HFFc6 (cell line): ENCODE data around the gene UEVLD. TPM values are rescaled to one million over a fixed set of nuclear protein-coding genes. Genes with fewer than 3 reads are reported as not detected.

Source experiments
- DNase-seq: peaks from one replicate; pipeline ENCODE4 v3.0.0-alpha.2; 2018
- H3K27ac Mint-ChIP-seq: 2 replicates; pipeline ENCODE4 v1.8.0; 2020; ENCODE audit warnings: mild to moderate bottlenecking, mixed read lengths
- H3K27me3 Mint-ChIP-seq: 2 replicates; pipeline ENCODE4 v1.8.0; 2021; ENCODE audit warnings: mild to moderate bottlenecking, moderate library complexity, mixed read lengths; ENCODE audit not compliant: insufficient read depth
- H3K36me3 Mint-ChIP-seq: 2 replicates; pipeline ENCODE4 v1.8.0; 2021; ENCODE audit warnings: low read depth, mixed read lengths
- H3K4me1 Mint-ChIP-seq: 2 replicates; pipeline ENCODE4 v1.8.0; 2020; ENCODE audit warnings: low read depth, mixed read lengths
- H3K4me3 Mint-ChIP-seq: 2 replicates; pipeline ENCODE4 v1.8.0; 2020; ENCODE audit warnings: mild to moderate bottlenecking, moderate library complexity, mixed read lengths
- H3K9me3 Mint-ChIP-seq: 2 replicates; pipeline ENCODE4 v1.8.0; 2020; ENCODE audit warnings: mild to moderate bottlenecking, mixed read lengths
- CTCF ChIP-seq: fragments of 200-600 bp; sonication (generic); IDR thresholded peaks from 2 replicates; pipeline ENCODE4 v1.5.0; 2021; ENCODE audit warnings: antibody characterized with exemption, mild to moderate bottlenecking
- total RNA-seq, 6 experiments: library from RNA; stranded (reverse); fragmentation: NEBNext Ultra II Directional; extraction: Animal tissue kit (Norgen Biotek cat#: 25700); gene quantifications; 2 replicates in 1 of 6; 3 replicates in 5 of 6; pipeline ENCODE4 v1.2.3, GENCODE V29; 2021

UEVLD gene
- total RNA-seq, 6 experiments from 2014 or later: 20.0 to 29.0 (median 24.4) TPM

- Mint-ChIP-seq H3K4me3 (no peak overlapping the region), H3K4me1 (peaks cover 5% of the 10 kb centered on the region; the same call in 1 of the 2 replicates), H3K9me3 (no peaks in the 10 kb centered on the region), H3K36me3 (no peaks in the 10 kb centered on the region; the same call in 1 of the 2 replicates), H3K27ac (no peak overlapping the region), H3K27me3 (no peaks in the 10 kb centered on the region)
- DNase-seq: no peak
- TF ChIP-seq CTCF: no peak
Observed at GRCh38 chr11:18534245-18534644, 54.3 kb downstream of the UEVLD start.

- H3K4me3 Mint-ChIP-seq: no peak overlapping the region
- H3K27me3 Mint-ChIP-seq: no peaks in the 10 kb centered on the region
- H3K27ac Mint-ChIP-seq: no peak overlapping the region
- no peaks in the 10 kb centered on the region for H3K9me3 Mint-ChIP-seq
- peaks cover 5% of the 10 kb centered on the region; the same call in 1 of the 2 replicates for H3K36me3 Mint-ChIP-seq
- DNase-seq: no peak
- TF ChIP-seq CTCF: no peak
- peaks cover 10% of the 10 kb centered on the region; the same call in 1 of the 2 replicates for H3K4me1 Mint-ChIP-seq
Observed at GRCh38 chr11:18533365-18533764, 55.2 kb downstream of the UEVLD start.

GRCh38 chr11:18527512-18527911, 61.0 kb downstream of the UEVLD start:
- H3K4me3 Mint-ChIP-seq: peak overlapping the region; percentile 98
- peaks cover 15% of the 10 kb centered on the region; the same call in 1 of the 2 replicates for H3K36me3 Mint-ChIP-seq
- peak; percentile 83 for DNase-seq
- TF ChIP-seq CTCF: no peak
- peak overlapping the region; percentile 99 for H3K27ac Mint-ChIP-seq
- peaks cover 3% of the 10 kb centered on the region for H3K27me3 Mint-ChIP-seq
- peaks cover 29% of the 10 kb centered on the region for H3K4me1 Mint-ChIP-seq
- H3K9me3 Mint-ChIP-seq: no peaks in the 10 kb centered on the region

- H3K27ac Mint-ChIP-seq: peak within 1 kb of the TSS; percentile 99
- TF ChIP-seq CTCF: no peak
- peak; percentile 92 for DNase-seq
- peaks cover 33% of the 10 kb centered on the region for H3K4me1 Mint-ChIP-seq
- no peaks in the 10 kb centered on the region for H3K9me3 Mint-ChIP-seq
- H3K4me3 Mint-ChIP-seq: peak within 1 kb of the TSS; percentile 98
- H3K27me3 Mint-ChIP-seq: peaks cover 3% of the 10 kb centered on the region
- H3K36me3 Mint-ChIP-seq: peaks cover 15% of the 10 kb centered on the region; the same call in 1 of the 2 replicates
Observed at GRCh38 chr11:18526521-18527296, 61.8 kb downstream of the UEVLD start, which contains the start of gene TSG101. TSG101 (minus strand) TSS chr11:18526942; CDS start chr11:18526816, 126 bp downstream.

- H3K27me3 Mint-ChIP-seq: peaks cover 3% of the 10 kb centered on the region
- H3K4me1 Mint-ChIP-seq: peaks cover 33% of the 10 kb centered on the region
- DNase-seq: peak; percentile 1
- no peaks in the 10 kb centered on the region for H3K9me3 Mint-ChIP-seq
- peak overlapping the region; percentile 99 for H3K27ac Mint-ChIP-seq
- TF ChIP-seq CTCF: no peak
- H3K4me3 Mint-ChIP-seq: peak overlapping the region; percentile 98
- peaks cover 15% of the 10 kb centered on the region; the same call in 1 of the 2 replicates for H3K36me3 Mint-ChIP-seq
Observed at GRCh38 chr11:18526130-18526520, 62.4 kb downstream of the UEVLD start.
